Superior temporal gyrus (tissue), 1 donor: ENCODE results near the gene FRZB.
"Not testable (repeated sequence)": the region's sequence is repeated elsewhere in the genome, so short reads cannot be mapped to it uniquely, and the experiment has no call there.

Experiments used
- DNase-seq: peaks from one replicate; pipeline ENCODE4 v3.0.0-alpha.2; 2016; ENCODE audit errors: extremely low spot score

Gene FRZB, protein sequence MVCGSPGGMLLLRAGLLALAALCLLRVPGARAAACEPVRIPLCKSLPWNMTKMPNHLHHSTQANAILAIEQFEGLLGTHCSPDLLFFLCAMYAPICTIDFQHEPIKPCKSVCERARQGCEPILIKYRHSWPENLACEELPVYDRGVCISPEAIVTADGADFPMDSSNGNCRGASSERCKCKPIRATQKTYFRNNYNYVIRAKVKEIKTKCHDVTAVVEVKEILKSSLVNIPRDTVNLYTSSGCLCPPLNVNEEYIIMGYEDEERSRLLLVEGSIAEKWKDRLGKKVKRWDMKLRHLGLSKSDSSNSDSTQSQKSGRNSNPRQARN

DNA sequence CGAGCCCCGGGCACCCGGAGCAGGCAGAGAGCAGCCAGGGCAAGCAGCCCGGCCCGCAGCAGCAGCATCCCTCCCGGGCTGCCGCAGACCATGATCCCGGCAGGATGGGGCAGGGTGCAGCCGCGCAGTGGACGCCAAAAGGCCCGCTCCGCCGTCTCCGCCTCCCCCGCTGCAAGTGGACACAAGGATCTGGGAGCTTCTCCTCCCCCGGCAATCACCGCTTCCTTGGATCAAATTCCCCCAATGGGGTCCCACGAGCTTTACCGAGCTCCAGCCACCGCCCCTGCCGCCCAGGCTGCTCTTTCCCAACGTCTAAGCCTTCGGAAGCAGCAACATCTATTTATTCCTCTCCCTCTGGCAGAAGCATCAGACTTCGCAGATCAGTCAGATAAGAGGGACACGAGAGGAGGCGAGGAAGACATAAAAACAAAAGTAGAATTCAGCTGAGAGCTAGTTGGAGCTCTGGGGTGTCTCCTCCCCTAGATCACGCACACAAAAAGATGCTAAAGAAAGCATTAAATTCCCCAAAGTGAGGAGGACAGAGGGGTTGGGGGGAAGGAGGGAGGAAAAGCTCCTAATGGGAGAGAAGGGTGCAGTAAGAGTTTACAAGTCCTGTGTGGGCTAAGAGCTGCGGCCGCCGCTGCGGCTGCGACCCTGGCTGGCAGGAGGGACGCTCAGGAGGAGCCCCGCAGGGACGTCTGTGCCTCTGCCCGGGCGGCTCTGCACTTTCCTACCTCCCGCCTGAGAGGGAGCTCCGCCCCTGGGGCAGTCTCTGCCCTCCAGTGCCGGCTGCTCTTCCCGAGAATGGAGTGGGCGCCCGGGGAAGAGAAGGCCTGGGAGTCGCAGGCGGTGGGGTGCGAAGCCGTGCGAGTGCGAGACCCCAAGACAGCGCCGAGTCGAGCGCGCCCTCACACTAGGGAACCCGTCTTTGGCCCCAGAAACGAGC lies at the start of gene FRZB:
Gene FRZB, minus strand, starts transcription at position 177 of the 946 bp plus-strand sequence. Its CDS starts 85 bp downstream, at position 92.
- no peak for DNase-seq

DNA sequence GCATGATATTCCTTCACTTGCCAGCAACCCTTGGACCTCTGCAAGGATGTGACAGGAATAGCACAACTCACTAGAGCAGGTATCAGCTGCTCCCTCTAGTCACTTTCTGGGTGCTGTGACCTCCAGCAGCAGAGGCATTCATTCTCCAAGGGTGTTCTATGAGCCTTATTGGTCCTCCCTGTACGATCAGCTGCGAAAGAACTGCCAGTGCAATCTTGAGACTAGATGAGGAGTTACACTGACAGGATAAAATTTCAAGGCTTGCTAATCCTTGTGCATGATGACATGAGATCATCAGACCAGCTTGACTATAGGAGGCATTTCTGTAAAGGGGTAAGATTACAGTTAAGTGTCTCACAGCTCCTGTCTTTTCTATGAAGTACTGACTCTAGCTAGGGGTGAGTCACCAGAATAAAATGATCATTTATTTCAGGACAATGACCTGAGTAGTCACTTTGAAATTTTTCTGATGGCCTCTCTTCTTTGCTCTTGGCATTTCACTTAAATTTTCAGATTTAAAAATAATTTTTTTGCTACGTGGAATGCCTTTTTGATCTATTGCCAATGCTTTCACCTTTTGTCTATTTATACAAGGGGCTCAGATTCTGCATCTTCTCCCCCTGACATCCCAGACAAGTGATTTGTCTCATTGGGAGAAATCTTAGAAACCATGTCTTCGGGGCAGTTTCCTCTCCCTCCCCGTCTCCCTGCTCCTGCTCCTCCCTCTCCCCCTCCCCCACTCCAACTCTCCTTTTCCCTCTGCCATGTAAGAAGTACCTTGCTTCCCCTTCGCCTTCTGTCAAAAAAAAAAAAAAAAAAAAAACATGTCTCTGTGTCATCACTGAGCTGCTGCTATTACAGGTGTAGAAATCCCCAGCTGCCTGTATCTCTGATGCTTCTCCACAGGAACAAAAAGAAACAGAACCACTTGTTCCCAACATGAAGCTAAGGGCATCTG lies 49.2 kb upstream of the FRZB start:
- no peak for DNase-seq

GRCh38 chr2:182914852-182915251 lies 48.4 kb upstream of the FRZB start:
- no peak for DNase-seq

DNA sequence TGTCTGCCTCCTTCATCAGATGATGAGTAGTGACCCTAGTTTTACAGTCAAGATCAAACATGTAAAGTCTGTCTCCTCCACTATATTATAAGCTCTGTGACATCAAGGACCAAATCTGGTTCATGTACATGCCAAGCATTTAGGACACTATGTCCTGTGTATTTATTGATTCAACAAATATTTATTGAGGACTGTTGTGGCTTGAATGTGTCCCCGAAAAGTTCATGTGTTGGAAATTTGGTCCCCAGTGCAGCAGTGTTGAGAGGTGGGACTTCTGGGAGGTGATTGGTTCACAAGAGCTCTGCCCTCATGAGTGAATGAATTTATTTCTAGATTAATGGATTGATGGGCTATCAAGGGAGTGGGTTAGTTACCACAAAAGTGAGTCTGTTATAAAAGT lies 46.6 kb upstream of the FRZB start:
- no peak for DNase-seq

GRCh38 chr2:182912518-182912915 lies 46.1 kb upstream of the FRZB start:
- DNase-seq: no peak

DNA sequence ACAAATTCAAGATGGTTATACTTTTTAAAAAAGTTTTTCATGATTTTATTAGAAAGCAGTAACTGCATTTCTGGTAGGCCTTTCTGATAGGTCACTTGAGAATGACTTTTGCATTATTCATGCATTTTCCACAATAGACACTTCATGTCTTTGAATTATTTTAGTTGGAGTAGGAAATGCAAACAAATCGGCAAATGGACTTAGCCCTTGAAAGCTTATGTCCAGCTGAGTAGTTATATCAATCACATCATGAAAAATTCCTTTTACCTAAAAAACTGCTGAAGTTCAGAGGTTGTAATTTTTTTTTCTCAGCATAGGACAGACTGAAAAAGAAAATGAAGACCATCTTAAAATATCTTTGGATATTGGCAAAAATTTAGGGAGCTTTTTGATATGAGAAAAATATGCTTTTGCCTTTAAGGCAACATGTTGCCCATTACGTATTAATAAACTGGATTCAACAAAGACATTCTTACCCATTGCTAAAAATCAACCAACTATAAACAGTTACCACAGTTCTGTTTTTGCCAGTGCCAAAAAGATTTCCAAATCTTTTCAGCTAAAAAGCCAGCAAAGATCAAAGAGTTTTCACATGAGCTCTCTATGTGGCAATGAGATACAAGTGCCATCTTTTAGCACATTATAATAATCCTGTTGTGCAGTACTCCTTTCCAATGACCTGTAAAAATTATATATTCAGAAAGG lies 45.5 kb upstream of the FRZB start:
- DNase-seq: no peak

DNA sequence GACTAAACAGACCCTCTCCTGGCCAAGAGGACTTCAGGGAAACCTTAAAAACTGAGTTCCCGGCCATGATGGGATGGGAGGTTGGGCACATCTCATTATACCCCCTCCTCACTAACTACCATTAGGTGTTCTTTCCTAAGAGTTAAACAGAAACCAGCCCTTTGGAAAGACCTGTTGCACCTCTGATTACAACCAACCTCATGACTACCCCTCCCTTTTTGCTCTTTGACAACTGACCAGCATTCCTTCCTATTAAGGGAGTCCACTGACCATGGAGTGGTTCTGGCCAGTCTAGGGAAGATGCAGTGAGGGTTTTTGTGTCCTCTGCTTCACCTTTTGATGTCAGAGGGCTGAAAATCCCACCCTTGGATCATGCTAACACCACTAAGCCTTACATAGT lies 44.5 kb upstream of the FRZB start:
- no peak for DNase-seq

GRCh38 chr2:182907081-182907830 lies 40.8 kb upstream of the FRZB start:
- no peak for DNase-seq

- DNase-seq: no peak
Measured at GRCh38 chr2:182906454-182906853, 40.0 kb upstream of the FRZB start.

- no peak for DNase-seq
Measured at GRCh38 chr2:182904844-182905243, 38.4 kb upstream of the FRZB start.

- no peak for DNase-seq
Measured at GRCh38 chr2:182903566-182903965, 37.1 kb upstream of the FRZB start.

- DNase-seq: no peak
Measured at GRCh38 chr2:182901748-182902147, 35.3 kb upstream of the FRZB start.

GRCh38 chr2:182898718-182899117 lies 32.3 kb upstream of the FRZB start:
- no peak for DNase-seq

GRCh38 chr2:182897137-182897536 lies 30.7 kb upstream of the FRZB start:
- DNase-seq: no peak

GRCh38 chr2:182895798-182896197 lies 29.4 kb upstream of the FRZB start:
- no peak for DNase-seq

GRCh38 chr2:182895169-182895568 lies 28.7 kb upstream of the FRZB start:
- no peak for DNase-seq

DNA sequence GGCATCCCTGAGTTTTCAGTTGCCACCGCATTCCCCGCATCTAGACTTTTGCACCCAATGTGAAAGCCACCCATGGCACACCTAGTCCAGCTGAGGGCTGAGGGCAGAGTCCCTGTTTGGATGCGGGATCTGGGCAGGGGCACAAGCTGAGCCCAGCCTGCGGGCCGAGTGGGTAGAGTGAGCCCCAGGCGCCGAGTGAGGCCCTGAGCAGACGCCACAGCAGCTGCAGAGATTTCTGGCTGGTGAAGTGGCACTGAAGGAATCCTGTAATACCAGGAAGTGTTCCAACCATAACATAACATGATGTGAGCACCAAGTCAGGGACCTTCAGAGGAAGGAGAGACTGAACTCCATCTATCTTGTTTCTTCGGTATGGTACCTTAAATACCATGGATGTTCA lies 27.7 kb upstream of the FRZB start:
- no peak for DNase-seq

- DNase-seq: no peak
Measured at GRCh38 chr2:182893666-182894065, 27.2 kb upstream of the FRZB start.

GRCh38 chr2:182893035-182893434 lies 26.6 kb upstream of the FRZB start:
- DNase-seq: not testable (repeated sequence)

DNA sequence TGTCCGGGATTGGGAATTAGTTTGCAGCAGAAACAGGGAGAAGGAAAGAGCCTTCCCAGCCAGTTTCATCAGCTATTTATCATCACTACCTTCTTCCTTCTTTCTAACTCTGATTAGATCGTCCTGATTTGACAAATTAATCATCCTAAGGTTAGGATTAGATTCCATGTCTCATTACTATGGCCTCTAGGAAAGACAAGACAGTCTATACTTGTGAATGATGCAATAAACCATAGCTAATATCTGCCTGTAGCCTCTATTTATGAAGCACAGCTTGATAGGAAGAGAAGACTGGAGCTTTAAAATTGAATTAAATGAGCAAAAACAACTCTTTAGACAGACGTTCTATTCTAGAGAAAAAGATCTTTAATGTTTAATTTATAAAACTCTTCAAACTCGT lies 25.2 kb upstream of the FRZB start:
- DNase-seq: no peak
